Epithelial cell of proximal tubule (primary cell): ENCODE results near the gene SNAI3. TPM values are rescaled to one million over a fixed set of nuclear protein-coding genes. Genes with fewer than 3 reads are reported as not detected.

Source experiments
- DNase-seq: peaks from one replicate; pipeline ENCODE4 v3.0.0-alpha.2; 2011; ENCODE audit warnings: low read depth
- H3K4me3 ChIP-seq: 2 replicates; pipeline ENCODE4 v1.5.1; 2011; ENCODE audit warnings: low read depth, mild to moderate bottlenecking, low read length
- CTCF ChIP-seq: conservative IDR thresholded peaks from 2 replicates; pipeline ENCODE4 v1.5.1; 2012; ENCODE audit warnings: low read depth, mild to moderate bottlenecking, low read length
- total RNA-seq: library from RNA; depleted of rRNA; stranded (reverse); fragments of >200 nt; gene quantifications from 2 replicates; pipeline ENCODE4 v1.2.3, GENCODE V29; 2015

SNAI3 gene
- total RNA-seq, 1 donor from 2014 or later = 0.23 TPM

GRCh38 chr16:88658714-88659113, 27.6 kb downstream of the SNAI3 start:
- no peak for DNase-seq
- no peak overlapping the region for H3K4me3 ChIP-seq
- TF ChIP-seq CTCF = no peak

- no peak for DNase-seq
- no peak for TF ChIP-seq CTCF
- no peak overlapping the region for H3K4me3 ChIP-seq
Measured at GRCh38 chr16:88657371-88657770, 28.9 kb downstream of the SNAI3 start.

- no peak for TF ChIP-seq CTCF
- H3K4me3 ChIP-seq = no peak overlapping the region
- no peak for DNase-seq
Measured at GRCh38 chr16:88656291-88656980, 29.9 kb downstream of the SNAI3 start.

GRCh38 chr16:88655733-88656281, 30.5 kb downstream of the SNAI3 start:
- DNase-seq = no peak
- H3K4me3 ChIP-seq = no peak overlapping the region
- no peak for TF ChIP-seq CTCF

GRCh38 chr16:88655053-88655732, 31.1 kb downstream of the SNAI3 start:
- no peak for TF ChIP-seq CTCF
- no peak overlapping the region for H3K4me3 ChIP-seq
- DNase-seq = no peak

GRCh38 chr16:88654363-88655052, 31.8 kb downstream of the SNAI3 start:
- DNase-seq = no peak
- no peak for TF ChIP-seq CTCF
- no peak overlapping the region for H3K4me3 ChIP-seq
